ENCODE results near the gene HBG1.

DNA sequence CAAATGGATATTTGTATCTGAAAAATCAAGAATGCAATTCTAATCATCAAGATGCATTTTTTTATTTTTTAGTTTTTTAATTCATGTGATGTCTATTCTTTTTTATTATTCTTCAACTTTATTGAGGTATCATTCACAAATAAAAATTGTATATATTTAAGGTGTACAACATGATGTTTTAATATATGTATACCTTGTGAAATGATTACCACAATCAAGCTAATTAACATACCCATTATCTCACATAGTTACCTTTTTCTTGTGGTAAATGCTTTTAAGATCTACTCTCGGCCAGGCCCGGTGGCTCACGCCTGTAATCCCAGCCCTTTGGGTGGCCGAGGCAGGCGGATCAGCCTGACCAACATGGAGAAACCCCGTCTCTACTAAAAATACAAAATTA, 26.5 kb downstream of the HBG1 start:
- TF ChIP-seq, protein P1, sequence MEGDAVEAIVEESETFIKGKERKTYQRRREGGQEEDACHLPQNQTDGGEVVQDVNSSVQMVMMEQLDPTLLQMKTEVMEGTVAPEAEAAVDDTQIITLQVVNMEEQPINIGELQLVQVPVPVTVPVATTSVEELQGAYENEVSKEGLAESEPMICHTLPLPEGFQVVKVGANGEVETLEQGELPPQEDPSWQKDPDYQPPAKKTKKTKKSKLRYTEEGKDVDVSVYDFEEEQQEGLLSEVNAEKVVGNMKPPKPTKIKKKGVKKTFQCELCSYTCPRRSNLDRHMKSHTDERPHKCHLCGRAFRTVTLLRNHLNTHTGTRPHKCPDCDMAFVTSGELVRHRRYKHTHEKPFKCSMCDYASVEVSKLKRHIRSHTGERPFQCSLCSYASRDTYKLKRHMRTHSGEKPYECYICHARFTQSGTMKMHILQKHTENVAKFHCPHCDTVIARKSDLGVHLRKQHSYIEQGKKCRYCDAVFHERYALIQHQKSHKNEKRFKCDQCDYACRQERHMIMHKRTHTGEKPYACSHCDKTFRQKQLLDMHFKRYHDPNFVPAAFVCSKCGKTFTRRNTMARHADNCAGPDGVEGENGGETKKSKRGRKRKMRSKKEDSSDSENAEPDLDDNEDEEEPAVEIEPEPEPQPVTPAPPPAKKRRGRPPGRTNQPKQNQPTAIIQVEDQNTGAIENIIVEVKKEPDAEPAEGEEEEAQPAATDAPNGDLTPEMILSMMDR (conservative IDR thresholded peaks at IDR 0.05; ENCODE audit: low read depth, low read length), result no peak
- TF ChIP-seq MXI1 (IDR thresholded peaks at IDR 0.05; ENCODE audit: borderline replicate concordance, low read depth, low read length), result no peak
- TF ChIP-seq, protein P2, sequence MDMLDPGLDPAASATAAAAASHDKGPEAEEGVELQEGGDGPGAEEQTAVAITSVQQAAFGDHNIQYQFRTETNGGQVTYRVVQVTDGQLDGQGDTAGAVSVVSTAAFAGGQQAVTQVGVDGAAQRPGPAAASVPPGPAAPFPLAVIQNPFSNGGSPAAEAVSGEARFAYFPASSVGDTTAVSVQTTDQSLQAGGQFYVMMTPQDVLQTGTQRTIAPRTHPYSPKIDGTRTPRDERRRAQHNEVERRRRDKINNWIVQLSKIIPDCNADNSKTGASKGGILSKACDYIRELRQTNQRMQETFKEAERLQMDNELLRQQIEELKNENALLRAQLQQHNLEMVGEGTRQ (IDR thresholded peaks at IDR 0.05; ENCODE audit: low read depth, low read length), result no peak
- TF ChIP-seq RFX5 (IDR thresholded peaks at IDR 0.05; ENCODE audit: low read depth, low read length), result no peak
- no peak for TF ChIP-seq POLR2A (IDR thresholded peaks at IDR 0.05; ENCODE audit: low read depth, low read length)
- TF ChIP-seq MAZ (IDR thresholded peaks at IDR 0.05; ENCODE audit: borderline replicate concordance, low read depth, low read length), result no peak
- TF ChIP-seq SMC3 (IDR thresholded peaks at IDR 0.05; ENCODE audit: low read depth, low read length), result no peak
- no peak for TF ChIP-seq BHLHE40 (IDR thresholded peaks at IDR 0.05; ENCODE audit: low read depth, low read length)
- no peak for TF ChIP-seq CEBPB (IDR thresholded peaks at IDR 0.05; ENCODE audit: low read depth, low read length)
- no peak for TF ChIP-seq RAD21 (IDR thresholded peaks at IDR 0.05; ENCODE audit: low read length)
